Upper lobe of left lung (tissue), 6 donors: ENCODE measurements around the gene RIN3. TPM values are rescaled to one million over a fixed set of nuclear protein-coding genes. Genes with fewer than 3 reads are reported as not detected.

Experiments
- ATAC-seq, 2 donors: fragments of 200-7000 bp; cut with Tn5 transposase; one replicate each; pipeline ENCODE4 v1.9.1; 2022; ENCODE audit warnings: mild to moderate bottlenecking in 2 of 2, moderate library complexity in 2 of 2; ENCODE audit not compliant: low FRiP score in 2 of 2
- DNase-seq, 2 donors: peaks; one replicate each; pipeline ENCODE4 v3.0.0-alpha.2; 2019 to 2020
- H3K27ac ChIP-seq, 4 donors: fragments of 200-600 bp; sonication (generic); one replicate each; pipeline ENCODE4 v1.5.1; 2016 to 2019
- H3K27me3 ChIP-seq, 4 donors: fragments of 200-600 bp; sonication (generic); one replicate each; pipeline ENCODE4 v1.5.1; 2017 to 2019
- H3K36me3 ChIP-seq, 4 donors: fragments of 200-600 bp; sonication (generic); one replicate each; pipeline ENCODE4 v1.5.1; 2016 to 2019
- H3K4me1 ChIP-seq, 4 donors: fragments of 200-600 bp; sonication (generic); one replicate each; pipeline ENCODE4 v1.5.1; 2018 to 2019
- H3K4me3 ChIP-seq, 4 donors: fragments of 200-600 bp; sonication (generic); one replicate each; pipeline ENCODE4 v1.5.1; 2017 to 2019; ENCODE audit warnings: mild to moderate bottlenecking in 2 of 4, moderate library complexity in 1 of 4
- H3K9me3 ChIP-seq, 4 donors: fragments of 200-600 bp; sonication (generic); one replicate each; pipeline ENCODE4 v1.5.1; 2018 to 2019
- CTCF ChIP-seq, 6 experiments: fragments of 450-650 bp in 4 of 6; fragments of 200-600 bp in 2 of 6; sonication (generic) in 2 of 6; IDR thresholded peaks; one replicate each; pipeline ENCODE4 v1.5.1; 2016 to 2019; ENCODE audit warnings: antibody characterized with exemption in 6 of 6
- EP300 ChIP-seq, 4 donors: sonication (generic); formaldehyde crosslinking; IDR thresholded peaks; one replicate each; pipeline ENCODE4 v1.5.1; 2017; ENCODE audit warnings: antibody characterized with exemption in 4 of 4, control low read depth in 2 of 4
- POLR2A ChIP-seq, 4 donors: fragments of 450-650 bp; IDR thresholded peaks; one replicate each; pipeline ENCODE4 v1.5.1; 2016 to 2017; ENCODE audit warnings: antibody characterized with exemption in 4 of 4, mild to moderate bottlenecking in 2 of 4
- POLR2AphosphoS5 ChIP-seq, 2 donors: sonication (generic); formaldehyde crosslinking; IDR thresholded peaks; one replicate each; pipeline ENCODE4 v1.5.1; 2017; ENCODE audit warnings: antibody characterized with exemption in 2 of 2
- WGBS, 2 donors: methylation state at CpG; one replicate each; pipeline ENCODE4 v1.1.5; 2017 to 2018; 5-methylcytosine and 5-hydroxymethylcytosine counted together
- total RNA-seq, 6 donors: library from RNA; depleted of rRNA in 4 of 6; stranded (reverse); fragments of >200 nt in 4 of 6; gene quantifications; one replicate each; pipeline versions ENCODE4 v1.1.0 to v1.2.1, GENCODE V29; 2016 to 2021
- donor health status: DM: no; HTN: no; CAD: no; lungs with moderate emphysema.
- donor health status: DM: no; HTN: yes; CAD: no; lungs with severe emphysema.

Gene RIN3, protein sequence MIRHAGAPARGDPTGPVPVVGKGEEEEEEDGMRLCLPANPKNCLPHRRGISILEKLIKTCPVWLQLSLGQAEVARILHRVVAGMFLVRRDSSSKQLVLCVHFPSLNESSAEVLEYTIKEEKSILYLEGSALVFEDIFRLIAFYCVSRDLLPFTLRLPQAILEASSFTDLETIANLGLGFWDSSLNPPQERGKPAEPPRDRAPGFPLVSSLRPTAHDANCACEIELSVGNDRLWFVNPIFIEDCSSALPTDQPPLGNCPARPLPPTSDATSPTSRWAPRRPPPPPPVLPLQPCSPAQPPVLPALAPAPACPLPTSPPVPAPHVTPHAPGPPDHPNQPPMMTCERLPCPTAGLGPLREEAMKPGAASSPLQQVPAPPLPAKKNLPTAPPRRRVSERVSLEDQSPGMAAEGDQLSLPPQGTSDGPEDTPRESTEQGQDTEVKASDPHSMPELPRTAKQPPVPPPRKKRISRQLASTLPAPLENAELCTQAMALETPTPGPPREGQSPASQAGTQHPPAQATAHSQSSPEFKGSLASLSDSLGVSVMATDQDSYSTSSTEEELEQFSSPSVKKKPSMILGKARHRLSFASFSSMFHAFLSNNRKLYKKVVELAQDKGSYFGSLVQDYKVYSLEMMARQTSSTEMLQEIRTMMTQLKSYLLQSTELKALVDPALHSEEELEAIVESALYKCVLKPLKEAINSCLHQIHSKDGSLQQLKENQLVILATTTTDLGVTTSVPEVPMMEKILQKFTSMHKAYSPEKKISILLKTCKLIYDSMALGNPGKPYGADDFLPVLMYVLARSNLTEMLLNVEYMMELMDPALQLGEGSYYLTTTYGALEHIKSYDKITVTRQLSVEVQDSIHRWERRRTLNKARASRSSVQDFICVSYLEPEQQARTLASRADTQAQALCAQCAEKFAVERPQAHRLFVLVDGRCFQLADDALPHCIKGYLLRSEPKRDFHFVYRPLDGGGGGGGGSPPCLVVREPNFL
- 10 to 100 TPM; 19.0 to 88.0 (median 59.7) TPM for total RNA-seq

- peak in 1 of 2 donors; percentile 30 for TF ChIP-seq POLR2AphosphoS5 (IDR thresholded peaks at IDR 0.05)
- peak in 3 of 4 donors; percentile 29 to 80 (median 48) for TF ChIP-seq POLR2A (IDR thresholded peaks at IDR 0.05)
- no peak for TF ChIP-seq CTCF (IDR thresholded peaks at IDR 0.05)
- no peak for TF ChIP-seq EP300 (IDR thresholded peaks at IDR 0.05)
- Histone ChIP-seq H3K27ac (peak within 1 kb of the TSS; percentile 93 to 96 (median 94)), H3K27me3 (no peaks in the 10 kb centered on the region), H3K4me3 (peak within 1 kb of the TSS; percentile 67 to 92 (median 82)), H3K36me3 (no peaks in the 10 kb centered on the region), H3K4me1 (peaks cover 34 to 63% (median 38%) of the 10 kb centered on the region in 4 donors), H3K9me3 (no peaks in the 10 kb centered on the region)
- ATAC-seq (peak in 1 of 2 donors; percentile 78), DNase-seq (peak; percentile 64 to 94)
- WGBS, 2 donors, result 0 to 8% methylated on average over 6 to 16 of the region's 79 CpGs
Observed at GRCh38 chr14:92513204-92513965, at the start of gene RIN3. Gene RIN3 (plus strand): TSS chr14:92513781. CDS start chr14:92513933, 152 bp downstream.

DNA sequence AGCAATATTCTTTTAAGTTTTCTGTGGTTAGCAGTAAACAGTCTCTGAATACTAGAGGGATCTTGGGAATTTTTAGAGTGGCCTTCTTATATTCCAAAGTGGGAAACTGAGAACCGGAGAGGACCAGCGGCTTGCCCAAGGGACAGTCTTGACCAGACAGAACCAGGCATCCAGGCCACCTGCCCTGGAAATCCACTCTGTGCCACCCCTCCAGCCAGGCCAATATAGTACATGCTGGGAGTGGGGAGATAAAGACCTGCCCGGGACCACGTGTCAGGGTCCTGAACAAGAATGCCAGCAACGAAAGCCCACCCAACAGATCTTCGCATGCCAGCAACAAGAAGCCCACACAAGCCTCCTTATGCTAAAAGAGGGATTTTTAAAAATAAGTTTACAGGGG lies 49.4 kb upstream of the RIN3 start:
- H3K27ac ChIP-seq, result no peak overlapping the region
- no peaks in the 10 kb centered on the region for H3K36me3 ChIP-seq
- H3K4me3 ChIP-seq, result no peak overlapping the region
- no peak for ATAC-seq
- TF ChIP-seq POLR2A (IDR thresholded peaks at IDR 0.05) (no peak), EP300 (IDR thresholded peaks at IDR 0.05) (no peak), CTCF (IDR thresholded peaks at IDR 0.05) (no peak), POLR2AphosphoS5 (IDR thresholded peaks at IDR 0.05) (no peak)
- DNase-seq, result no peak
- H3K27me3 ChIP-seq, result no peaks in the 10 kb centered on the region
- H3K4me1 ChIP-seq, result peaks cover 19 to 34% (median 27%) of the 10 kb centered on the region in 4 donors
- 92 to 95% methylated on average over 6 of the region's 6 CpGs for WGBS, 2 donors
- H3K9me3 ChIP-seq, result peaks cover 0 to 10% (median 0%) of the 10 kb centered on the region in 4 donors

DNA sequence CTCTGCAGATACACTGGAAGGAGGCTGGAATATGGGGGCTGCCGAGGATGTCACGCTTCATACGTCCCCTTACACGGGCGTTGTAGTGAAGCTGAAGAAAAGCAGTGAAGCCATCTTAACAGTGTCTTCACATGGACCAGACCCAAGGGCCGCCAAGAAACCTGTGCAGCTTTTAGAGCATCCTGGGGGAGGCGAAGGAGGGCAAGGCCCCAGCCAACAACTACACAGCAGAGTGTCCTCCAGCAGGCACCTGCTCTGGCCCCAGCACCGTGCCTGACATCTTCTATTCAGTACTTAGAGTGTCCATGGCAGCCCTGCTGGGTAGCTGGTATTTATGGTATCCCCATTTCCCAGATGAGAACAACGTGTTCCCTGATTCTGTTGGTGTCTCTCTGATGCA lies 48.9 kb upstream of the RIN3 start:
- 94% methylated on average over 7 to 9 of the region's 9 CpGs for WGBS, 2 donors
- no peak for TF ChIP-seq POLR2A (IDR thresholded peaks at IDR 0.05)
- no peak for TF ChIP-seq EP300 (IDR thresholded peaks at IDR 0.05)
- no peak for TF ChIP-seq POLR2AphosphoS5 (IDR thresholded peaks at IDR 0.05)
- TF ChIP-seq CTCF (IDR thresholded peaks at IDR 0.05), result no peak
- no peak for DNase-seq

GRCh38 chr14:92465353-92466055 lies 48.1 kb upstream of the RIN3 start:
- H3K27ac ChIP-seq, result peak overlapping the region in 2 of 4 donors; percentile 5 to 62
- H3K4me3 ChIP-seq, result no peak overlapping the region
- H3K4me1 ChIP-seq, result peaks cover 14 to 21% (median 17%) of the 10 kb centered on the region in 4 donors
- H3K27me3 ChIP-seq, result no peaks in the 10 kb centered on the region
- no peaks in the 10 kb centered on the region for H3K36me3 ChIP-seq
- H3K9me3 ChIP-seq, result peaks cover 0 to 10% (median 0%) of the 10 kb centered on the region in 4 donors
- WGBS, 2 donors, result 79% methylated on average over 6 to 13 of the region's 13 CpGs
- TF ChIP-seq POLR2AphosphoS5 (IDR thresholded peaks at IDR 0.05), result no peak
- TF ChIP-seq POLR2A (IDR thresholded peaks at IDR 0.05), result no peak
- no peak for TF ChIP-seq EP300 (IDR thresholded peaks at IDR 0.05)
- no peak for TF ChIP-seq CTCF (IDR thresholded peaks at IDR 0.05)
- no peak for DNase-seq
- peak in 1 of 2 donors; percentile 14 for ATAC-seq

More for the DNA sequence above, 48.9 kb upstream of the RIN3 start:
- Histone ChIP-seq H3K4me1 (peaks cover 19 to 28% (median 25%) of the 10 kb centered on the region in 4 donors), H3K9me3 (peaks cover 0 to 10% (median 0%) of the 10 kb centered on the region in 4 donors), H3K4me3 (no peak overlapping the region), H3K27ac (no peak overlapping the region), H3K27me3 (no peaks in the 10 kb centered on the region), H3K36me3 (no peaks in the 10 kb centered on the region)
- no peak for ATAC-seq
